ENCODE data around the gene PDLIM3.
"Not testable (repeated sequence)": the region's sequence is repeated elsewhere in the genome, so short reads cannot be mapped to it uniquely, and the experiment has no call there.

PDLIM3 gene

GRCh38 chr4:185564349-185564748 lies 29.0 kb upstream of the PDLIM3 start:
- no peak for DNase-seq (ENCODE audit: low spot score)
- TF ChIP-seq CTCF (IDR thresholded peaks at IDR 0.05; ENCODE audit: extremely low read depth, missing control alignments): no peak

- DNase-seq (ENCODE audit: low spot score): no peak
Observed at GRCh38 chr4:185562531-185562930, 27.2 kb upstream of the PDLIM3 start.

GRCh38 chr4:185560316-185560715 lies 25.0 kb upstream of the PDLIM3 start:
- no peak for DNase-seq (ENCODE audit: low spot score)
- no peak for TF ChIP-seq CTCF (IDR thresholded peaks at IDR 0.05; ENCODE audit: extremely low read depth, missing control alignments)

More at GRCh38 chr4:185562531-185562930, 27.2 kb upstream of the PDLIM3 start:
- TF ChIP-seq CTCF (IDR thresholded peaks at IDR 0.05; ENCODE audit: extremely low read depth, missing control alignments): no peak

GRCh38 chr4:185559915-185560281 lies 24.6 kb upstream of the PDLIM3 start:
- DNase-seq (ENCODE audit: low spot score): no peak

GRCh38 chr4:185559251-185559914 lies 24.1 kb upstream of the PDLIM3 start:
- DNase-seq (ENCODE audit: low spot score): not testable (repeated sequence)

More at GRCh38 chr4:185559915-185560281, 24.6 kb upstream of the PDLIM3 start:
- no peak for TF ChIP-seq CTCF (IDR thresholded peaks at IDR 0.05; ENCODE audit: extremely low read depth, missing control alignments)

- DNase-seq (ENCODE audit: low spot score): no peak
- TF ChIP-seq CTCF (IDR thresholded peaks at IDR 0.05; ENCODE audit: extremely low read depth, missing control alignments): no peak
Observed at GRCh38 chr4:185554365-185555126, 19.2 kb upstream of the PDLIM3 start.

GRCh38 chr4:185552254-185552653 lies 16.9 kb upstream of the PDLIM3 start:
- no peak for TF ChIP-seq CTCF (IDR thresholded peaks at IDR 0.05; ENCODE audit: extremely low read depth, missing control alignments)
- DNase-seq (ENCODE audit: low spot score): no peak
